ENCODE results near the gene CLP1.
"Not testable (repeated sequence)": the region's sequence is repeated elsewhere in the genome, so short reads cannot be mapped to it uniquely, and the experiment has no call there.

The CLP1 gene

GRCh38 chr11:57679396-57679795 lies 21.8 kb downstream of the CLP1 start:
- ChIA-PET CTCF (interaction anchor here (1.0 to 2.8 kb wide), 4 partner anchors 9 to 220 kb away, joined by 3 to 13 read pairs (median 5); no protein-coding TSS in a partner anchor), POLR2A (no interaction called here)
- no peak for DNase-seq (ENCODE audit: extremely low spot score)
- TF ChIP-seq, protein P1, sequence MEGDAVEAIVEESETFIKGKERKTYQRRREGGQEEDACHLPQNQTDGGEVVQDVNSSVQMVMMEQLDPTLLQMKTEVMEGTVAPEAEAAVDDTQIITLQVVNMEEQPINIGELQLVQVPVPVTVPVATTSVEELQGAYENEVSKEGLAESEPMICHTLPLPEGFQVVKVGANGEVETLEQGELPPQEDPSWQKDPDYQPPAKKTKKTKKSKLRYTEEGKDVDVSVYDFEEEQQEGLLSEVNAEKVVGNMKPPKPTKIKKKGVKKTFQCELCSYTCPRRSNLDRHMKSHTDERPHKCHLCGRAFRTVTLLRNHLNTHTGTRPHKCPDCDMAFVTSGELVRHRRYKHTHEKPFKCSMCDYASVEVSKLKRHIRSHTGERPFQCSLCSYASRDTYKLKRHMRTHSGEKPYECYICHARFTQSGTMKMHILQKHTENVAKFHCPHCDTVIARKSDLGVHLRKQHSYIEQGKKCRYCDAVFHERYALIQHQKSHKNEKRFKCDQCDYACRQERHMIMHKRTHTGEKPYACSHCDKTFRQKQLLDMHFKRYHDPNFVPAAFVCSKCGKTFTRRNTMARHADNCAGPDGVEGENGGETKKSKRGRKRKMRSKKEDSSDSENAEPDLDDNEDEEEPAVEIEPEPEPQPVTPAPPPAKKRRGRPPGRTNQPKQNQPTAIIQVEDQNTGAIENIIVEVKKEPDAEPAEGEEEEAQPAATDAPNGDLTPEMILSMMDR (IDR thresholded peaks at IDR 0.05; ENCODE audit: control extremely low read depth, extremely low read depth, low read depth, missing control alignments): no peak

DNA sequence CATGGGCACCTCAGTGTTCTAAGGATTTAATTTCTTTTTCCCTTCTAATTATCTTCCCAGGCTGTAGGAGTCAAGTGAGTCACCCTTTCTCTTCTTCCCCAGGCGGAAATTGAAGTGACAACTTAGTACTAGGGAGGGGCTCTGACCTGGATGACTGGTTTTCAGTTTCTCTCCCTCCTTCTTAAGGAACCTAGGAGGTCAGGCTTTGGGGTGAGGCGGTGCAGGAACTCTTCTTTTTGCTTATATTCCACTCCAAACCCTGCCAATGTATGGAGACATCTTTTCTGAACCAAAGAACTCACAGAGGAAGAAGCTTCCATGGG lies 23.0 kb downstream of the CLP1 start:
- ChIA-PET POLR2A (no interaction called here), CTCF (interaction anchor here (0.9 kb wide), 1 partner anchor 36 kb away, joined by 4 read pairs; no protein-coding TSS in a partner anchor)
- DNase-seq (ENCODE audit: extremely low spot score): no peak
- TF ChIP-seq, protein P1 (IDR thresholded peaks at IDR 0.05; ENCODE audit: control extremely low read depth, extremely low read depth, low read depth, missing control alignments): no peak

- ChIA-PET CTCF (no interaction called here), POLR2A (no interaction called here)
Measured at GRCh38 chr11:57681168-57681567, 23.6 kb downstream of the CLP1 start.

GRCh38 chr11:57690474-57690873 lies 32.9 kb downstream of the CLP1 start:
- CTCF ChIA-PET; POLR2A ChIA-PET; DNase-seq (ENCODE audit: extremely low spot score): not testable (repeated sequence)

More at GRCh38 chr11:57681168-57681567, 23.6 kb downstream of the CLP1 start:
- TF ChIP-seq, protein P1 (IDR thresholded peaks at IDR 0.05; ENCODE audit: control extremely low read depth, extremely low read depth, low read depth, missing control alignments): no peak
- DNase-seq (ENCODE audit: extremely low spot score): no peak

- POLR2A ChIA-PET: no interaction called here
- CTCF ChIA-PET: interaction anchor here (1.0 to 2.0 kb wide), 3 partner anchors 9 to 206 kb away, joined by 3 to 6 read pairs (median 4); no protein-coding TSS in a partner anchor
- TF ChIP-seq, protein P1 (IDR thresholded peaks at IDR 0.05; ENCODE audit: control extremely low read depth, extremely low read depth, low read depth, missing control alignments): no peak
- no peak for DNase-seq (ENCODE audit: extremely low spot score)
Measured at GRCh38 chr11:57698843-57699365, 41.3 kb downstream of the CLP1 start.

DNA sequence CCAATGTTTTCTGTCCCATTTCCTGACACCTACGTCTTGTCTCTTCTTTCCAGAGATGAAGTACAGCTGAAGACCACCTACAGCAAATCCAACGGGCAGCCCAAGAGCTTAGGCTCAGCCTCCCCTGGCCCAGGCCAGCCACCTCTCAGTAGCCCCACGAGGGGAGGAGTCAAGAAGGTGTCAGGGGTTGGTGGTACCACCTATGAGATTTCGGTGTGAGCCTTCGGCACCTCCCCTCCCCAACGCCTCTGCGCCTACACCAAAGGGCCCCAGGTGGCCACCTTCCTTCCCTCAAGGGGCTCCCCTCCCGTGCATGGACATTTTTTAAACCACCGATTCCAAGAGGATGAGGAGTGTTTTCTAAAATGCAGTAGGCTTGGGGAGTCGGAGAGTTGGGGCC lies 42.3 kb downstream of the CLP1 start:
- TF ChIP-seq, protein P1 (IDR thresholded peaks at IDR 0.05; ENCODE audit: control extremely low read depth, extremely low read depth, low read depth, missing control alignments): no peak
- ChIA-PET POLR2A (no interaction called here), CTCF (interaction anchor here (1.0 to 2.0 kb wide), 3 partner anchors 13 to 207 kb away, joined by 3 to 6 read pairs (median 3); no protein-coding TSS in a partner anchor)
- DNase-seq (ENCODE audit: extremely low spot score): no peak

- ChIA-PET POLR2A (no interaction called here), CTCF (interaction anchor here (0.7 to 2.0 kb wide), 2 partner anchors 25 to 101 kb away, joined by 3 to 6 read pairs; no protein-coding TSS in a partner anchor)
- DNase-seq (ENCODE audit: extremely low spot score): peak; percentile 11
- TF ChIP-seq, protein P1 (IDR thresholded peaks at IDR 0.05; ENCODE audit: control extremely low read depth, extremely low read depth, low read depth, missing control alignments): no peak
Measured at GRCh38 chr11:57700425-57700824, 42.9 kb downstream of the CLP1 start.

Measured in GM10248 (cell line).